ENCODE results near the gene TMEM131. TPM values are rescaled to one million over a fixed set of nuclear protein-coding genes. Genes with fewer than 3 reads are reported as not detected.
A peak's percentile ranks its signal among the peaks of the same experiment; 100 is the strongest.
"Not testable (repeated sequence)": the region's sequence is repeated elsewhere in the genome, so short reads cannot be mapped to it uniquely, and the experiment has no call there.

TMEM131 gene
- total RNA-seq, 4 donors from 2014 or later: 78.4 to 86.4 (median 80.5) TPM

DNA sequence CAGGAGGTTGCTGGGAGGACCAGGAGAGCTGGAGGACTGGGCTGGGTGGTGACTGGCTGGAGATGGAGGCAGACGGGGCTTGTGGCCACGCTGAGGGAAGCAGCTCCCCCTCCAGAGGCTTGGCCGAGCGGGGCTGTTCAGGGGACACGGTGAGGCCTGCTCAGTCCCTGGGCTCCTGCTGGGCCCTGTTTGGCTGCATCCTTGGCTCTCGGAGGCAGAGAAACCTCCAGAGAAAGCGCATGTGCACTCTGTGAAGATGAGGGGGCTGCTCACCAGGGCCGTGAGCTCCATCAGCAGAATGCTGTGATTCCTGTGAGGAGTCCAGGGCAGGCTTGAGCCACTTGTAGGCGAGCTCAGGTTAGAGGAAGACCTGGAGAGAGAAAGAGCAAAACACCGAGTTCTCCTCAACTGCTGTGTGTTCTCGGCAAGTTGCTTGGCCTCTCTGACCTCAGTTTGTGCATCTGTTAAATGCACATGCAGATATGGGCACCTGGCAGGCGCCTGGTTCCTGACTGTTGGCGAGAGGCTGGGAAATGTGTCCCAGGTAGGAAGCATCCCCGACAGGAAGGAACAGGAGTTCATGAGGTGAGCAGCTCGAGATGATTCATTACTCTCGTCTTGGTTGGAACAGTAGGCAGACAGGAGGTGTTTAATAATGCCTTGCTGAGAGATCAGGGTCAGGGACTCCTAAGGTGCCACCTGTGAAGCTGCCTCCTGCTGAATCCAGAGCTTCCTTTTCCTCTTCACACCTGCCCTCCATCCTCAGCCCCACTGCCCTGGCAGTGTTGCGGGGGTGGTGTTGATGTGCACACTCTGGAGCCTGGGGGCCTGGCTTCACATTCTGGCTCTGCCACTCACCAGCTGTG lies 281.4 kb downstream of the TMEM131 start:
- in situ Hi-C loops (cut with MboI; ENCODE audit: low pct_ligation_motif_present in 1 of 4, low pct_unique_long_range_greater_than_20kb in 1 of 4, low sequenced_read_pairs in 3 of 4): no loop called here
- no peaks in the 10 kb centered on the region for H3K27me3 ChIP-seq
- WGBS, 2 donors (ENCODE audit: low coverage in 1 of 2): 77 to 100% methylated on average over 1 to 16 of the region's 17 CpGs
- H3K27ac ChIP-seq: peak overlapping the region in 3 of 4 donors; percentile 25 to 51 (median 43)
- H3K4me3 ChIP-seq: peak overlapping the region in 2 of 4 donors; percentile 14 to 19
- intact Hi-C loops (cut with DNase I; ENCODE audit: low total_unique reads): no loop called here
- no peaks in the 10 kb centered on the region for H3K36me3 ChIP-seq
- no peak for DNase-seq
- TF ChIP-seq POLR2A (IDR thresholded peaks at IDR 0.05): no peak
- no peak for TF ChIP-seq EP300 (IDR thresholded peaks at IDR 0.05; ENCODE audit: low read depth)
- no peak for TF ChIP-seq POLR2AphosphoS5 (IDR thresholded peaks at IDR 0.05)
- TF ChIP-seq, protein P1, sequence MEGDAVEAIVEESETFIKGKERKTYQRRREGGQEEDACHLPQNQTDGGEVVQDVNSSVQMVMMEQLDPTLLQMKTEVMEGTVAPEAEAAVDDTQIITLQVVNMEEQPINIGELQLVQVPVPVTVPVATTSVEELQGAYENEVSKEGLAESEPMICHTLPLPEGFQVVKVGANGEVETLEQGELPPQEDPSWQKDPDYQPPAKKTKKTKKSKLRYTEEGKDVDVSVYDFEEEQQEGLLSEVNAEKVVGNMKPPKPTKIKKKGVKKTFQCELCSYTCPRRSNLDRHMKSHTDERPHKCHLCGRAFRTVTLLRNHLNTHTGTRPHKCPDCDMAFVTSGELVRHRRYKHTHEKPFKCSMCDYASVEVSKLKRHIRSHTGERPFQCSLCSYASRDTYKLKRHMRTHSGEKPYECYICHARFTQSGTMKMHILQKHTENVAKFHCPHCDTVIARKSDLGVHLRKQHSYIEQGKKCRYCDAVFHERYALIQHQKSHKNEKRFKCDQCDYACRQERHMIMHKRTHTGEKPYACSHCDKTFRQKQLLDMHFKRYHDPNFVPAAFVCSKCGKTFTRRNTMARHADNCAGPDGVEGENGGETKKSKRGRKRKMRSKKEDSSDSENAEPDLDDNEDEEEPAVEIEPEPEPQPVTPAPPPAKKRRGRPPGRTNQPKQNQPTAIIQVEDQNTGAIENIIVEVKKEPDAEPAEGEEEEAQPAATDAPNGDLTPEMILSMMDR (IDR thresholded peaks at IDR 0.05): no peak
- no peaks in the 10 kb centered on the region for H3K9me3 ChIP-seq
- no peaks in the 10 kb centered on the region for H3K4me1 ChIP-seq

DNA sequence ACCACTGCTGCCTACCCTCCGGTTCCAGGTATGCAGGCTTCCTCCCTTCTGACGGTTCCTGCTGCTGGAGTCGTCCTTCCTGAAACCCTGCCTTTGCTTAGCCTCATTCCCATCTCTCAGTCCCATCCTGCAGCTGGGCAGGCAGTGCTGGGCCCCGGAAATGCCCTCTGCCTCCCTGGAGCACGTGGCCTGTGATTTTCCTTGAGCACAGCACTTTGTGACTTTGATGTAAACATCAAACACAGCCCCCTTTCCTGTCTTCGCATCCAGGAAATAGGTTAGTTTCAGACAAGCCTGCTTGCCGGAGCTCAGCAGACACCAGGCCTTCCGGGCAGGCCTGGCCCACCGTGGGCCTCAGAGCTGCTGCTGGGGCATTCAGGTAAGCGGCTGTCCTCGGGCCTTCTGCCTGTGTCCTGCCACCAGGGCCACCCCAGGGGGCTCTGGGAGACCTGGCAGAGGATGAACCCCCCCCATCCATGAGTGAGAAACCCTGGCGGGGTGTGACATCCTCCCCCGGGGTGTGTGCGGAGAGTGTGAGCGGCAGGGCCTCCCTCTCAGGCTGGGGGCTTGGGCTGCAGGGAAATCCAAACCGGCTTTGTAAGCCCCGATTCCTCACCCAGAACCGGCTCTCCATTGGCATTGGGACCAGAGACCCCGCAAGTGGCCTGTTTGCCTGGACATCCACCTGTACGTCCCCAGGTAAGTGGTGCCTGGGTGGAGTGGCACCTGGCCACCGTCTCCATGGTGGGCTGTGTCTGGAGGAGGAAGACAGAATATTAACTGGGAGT lies 282.3 kb downstream of the TMEM131 start, which contains the start of gene ZAP70:
Gene ZAP70 (plus strand): TSS at position 281 of the 788 bp plus-strand sequence. CDS start 10,461 bp downstream, outside the sequence.
- intact Hi-C loops (cut with DNase I; ENCODE audit: low total_unique reads): no loop called here

DNA sequence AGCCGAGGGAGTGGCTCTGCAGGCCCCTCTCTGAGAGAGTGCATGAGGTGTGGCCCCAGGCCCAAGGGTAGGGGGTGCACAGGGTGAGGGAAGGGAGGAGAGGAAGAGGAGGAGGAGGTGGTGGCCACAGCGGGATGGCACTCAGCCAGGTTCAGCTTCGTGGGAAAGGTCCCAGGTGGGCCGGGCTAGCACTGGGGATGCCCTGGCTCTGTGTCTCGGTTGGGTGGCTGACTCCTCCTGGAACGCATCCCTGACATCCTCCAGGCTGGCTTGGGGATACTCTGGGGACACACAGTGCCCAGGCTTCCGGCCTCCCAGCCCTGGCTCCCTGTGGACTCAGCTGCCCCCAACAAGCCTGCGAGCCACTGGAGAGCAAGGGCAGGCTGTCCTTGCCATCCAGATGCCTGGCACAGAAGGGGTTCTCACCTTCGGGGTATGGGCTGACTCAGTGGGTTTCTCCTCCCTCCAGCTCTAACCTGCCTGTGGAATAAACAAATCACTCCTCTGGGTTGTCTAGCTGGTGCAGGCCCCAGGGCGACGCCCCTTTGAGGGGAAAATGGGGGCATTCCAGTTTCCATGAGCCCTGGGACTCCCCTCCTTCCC lies 283.0 kb downstream of the TMEM131 start:
- Histone ChIP-seq H3K9me3 (no peaks in the 10 kb centered on the region), H3K27ac (peak overlapping the region; percentile 11 to 43 (median 31)), H3K4me3 (no peak overlapping the region), H3K27me3 (no peaks in the 10 kb centered on the region), H3K4me1 (no peaks in the 10 kb centered on the region), H3K36me3 (no peaks in the 10 kb centered on the region)
- TF ChIP-seq, protein P1 (IDR thresholded peaks at IDR 0.05): no peak
- no peak for TF ChIP-seq EP300 (IDR thresholded peaks at IDR 0.05; ENCODE audit: low read depth)
- TF ChIP-seq POLR2A (IDR thresholded peaks at IDR 0.05): no peak
- TF ChIP-seq POLR2AphosphoS5 (IDR thresholded peaks at IDR 0.05): no peak
- intact Hi-C loops (cut with DNase I; ENCODE audit: low total_unique reads): no loop called here
- DNase-seq: no peak
- 67% methylated on average over 11 of the region's 11 CpGs; no CpG with 5 or more reads in 1 of the 2 donors for WGBS, 2 donors (ENCODE audit: low coverage in 1 of 2)
- in situ Hi-C loops (cut with MboI; ENCODE audit: low pct_ligation_motif_present in 1 of 4, low pct_unique_long_range_greater_than_20kb in 1 of 4, low sequenced_read_pairs in 3 of 4): no loop called here

More for the DNA sequence above, 282.3 kb downstream of the TMEM131 start, which contains the start of gene ZAP70:
- peak within 1 kb of the TSS in 2 of 4 donors; percentile 14 to 19 for H3K4me3 ChIP-seq
- no peaks in the 10 kb centered on the region for H3K36me3 ChIP-seq
- H3K9me3 ChIP-seq: no peaks in the 10 kb centered on the region
- TF ChIP-seq, protein P1 (IDR thresholded peaks at IDR 0.05): no peak
- TF ChIP-seq EP300 (IDR thresholded peaks at IDR 0.05; ENCODE audit: low read depth): no peak
- TF ChIP-seq POLR2A (IDR thresholded peaks at IDR 0.05): peak; percentile 34
- peak in 1 of 3 donors; percentile 23 for TF ChIP-seq POLR2AphosphoS5 (IDR thresholded peaks at IDR 0.05)
- DNase-seq: no peak
- WGBS, 2 donors (ENCODE audit: low coverage in 1 of 2): 85 to 100% methylated on average over 1 to 21 of the region's 21 CpGs
- peak within 1 kb of the TSS; percentile 11 to 51 (median 34) for H3K27ac ChIP-seq
- H3K4me1 ChIP-seq: no peaks in the 10 kb centered on the region
- in situ Hi-C loops (cut with MboI; ENCODE audit: low pct_ligation_motif_present in 1 of 4, low pct_unique_long_range_greater_than_20kb in 1 of 4, low sequenced_read_pairs in 3 of 4): no loop called here
- no peaks in the 10 kb centered on the region for H3K27me3 ChIP-seq

DNA sequence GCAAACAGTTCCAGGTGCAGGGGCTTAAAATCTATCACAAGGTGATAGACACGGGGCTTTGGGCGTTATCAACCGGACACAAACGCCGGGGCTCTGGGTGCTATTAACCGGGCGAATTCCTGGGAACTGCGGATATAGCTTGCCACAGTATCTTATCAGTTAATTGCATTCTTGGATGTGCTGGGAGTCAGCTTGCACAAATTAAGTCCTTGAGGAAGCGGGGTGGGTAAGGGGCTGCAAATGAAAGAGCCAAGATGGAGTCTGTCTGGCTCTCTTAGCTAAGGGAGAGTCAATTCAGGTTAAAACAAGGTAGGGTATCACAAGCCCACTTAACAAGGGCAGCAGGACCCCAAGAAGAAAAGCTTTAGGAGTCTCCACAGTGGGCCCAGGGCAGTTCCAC lies 283.6 kb downstream of the TMEM131 start:
- H3K4me3 ChIP-seq; in situ Hi-C loops (cut with MboI; ENCODE audit: low pct_ligation_motif_present in 1 of 4, low pct_unique_long_range_greater_than_20kb in 1 of 4, low sequenced_read_pairs in 3 of 4): not testable (repeated sequence)

More for the DNA sequence above, 283.6 kb downstream of the TMEM131 start:
- WGBS, 2 donors (ENCODE audit: low coverage in 1 of 2): 79 to 84% methylated on average over 9 of the region's 9 CpGs
- H3K27me3 ChIP-seq; intact Hi-C loops (cut with DNase I; ENCODE audit: low total_unique reads); H3K9me3 ChIP-seq; DNase-seq; H3K36me3 ChIP-seq; H3K27ac ChIP-seq; H3K4me1 ChIP-seq: not testable (repeated sequence)

All from transverse colon (tissue), 4 donors.